Measurements from ENCODE around the gene RAI1.

DNA sequence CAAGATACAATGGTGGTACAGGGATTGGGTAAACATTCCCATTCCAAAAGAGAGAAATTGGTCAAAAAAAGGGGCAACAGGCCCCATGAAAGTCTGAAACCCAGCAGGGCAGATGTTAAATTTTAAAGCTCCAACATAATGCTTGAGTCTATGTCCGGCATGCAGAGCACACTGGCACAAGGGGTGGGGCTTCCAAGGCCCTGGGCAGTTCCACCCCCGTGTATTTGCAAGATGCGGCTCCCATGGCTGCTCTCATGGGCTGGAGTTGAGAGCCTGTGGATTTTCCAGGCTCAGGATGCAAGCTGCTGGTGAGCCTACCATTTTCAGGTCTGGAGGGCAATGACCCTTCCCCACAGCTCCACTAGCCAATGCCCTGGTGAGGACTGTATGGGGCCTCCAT, 27.9 kb upstream of the RAI1 start:
- TF ChIP-seq CTCF (IDR thresholded peaks at IDR 0.05 in 2 of 3, conservative IDR thresholded peaks at IDR 0.05 in 1 of 3; ENCODE audit: control insufficient read depth in 2 of 3, extremely low read depth in 1 of 3, insufficient read depth in 1 of 3, low read depth in 3 of 3, low read length in 3 of 3) (no peak), MXI1 (IDR thresholded peaks at IDR 0.05; ENCODE audit: low read depth, low read length) (no peak), POLR2AphosphoS5 (IDR thresholded peaks at IDR 0.05; ENCODE audit: low read length) (no peak), SIN3A (IDR thresholded peaks at IDR 0.05; ENCODE audit: low read depth, low read length) (no peak), ATF3 (IDR thresholded peaks at IDR 0.05; ENCODE audit: borderline replicate concordance, extremely low read depth, low read depth, low read length) (no peak)
